Brain pericyte (primary cell): Measurements from ENCODE around the gene IQCK.
"Not testable (repeated sequence)": the region's sequence is repeated elsewhere in the genome, so short reads cannot be mapped to it uniquely, and the experiment has no call there.

Experiments
- DNase-seq: peaks from one replicate; pipeline ENCODE4 v3.0.0-alpha.2; 2012; ENCODE audit warnings: low read depth, low spot score

The IQCK gene

GRCh38 chr16:19757026-19757425 lies 39.0 kb downstream of the IQCK start:
- DNase-seq, result no peak

GRCh38 chr16:19757762-19758595 lies 39.9 kb downstream of the IQCK start:
- DNase-seq, result no peak

GRCh38 chr16:19760356-19761060 lies 42.4 kb downstream of the IQCK start:
- no peak for DNase-seq

- no peak for DNase-seq
Observed at GRCh38 chr16:19765860-19766553, 47.9 kb downstream of the IQCK start.

- no peak for DNase-seq
Observed at GRCh38 chr16:19766554-19766884, 48.4 kb downstream of the IQCK start.

- DNase-seq, result no peak
Observed at GRCh38 chr16:19766988-19767387, 48.9 kb downstream of the IQCK start.

GRCh38 chr16:19767497-19767896 lies 49.4 kb downstream of the IQCK start:
- no peak for DNase-seq

- DNase-seq, result no peak
Observed at GRCh38 chr16:19769239-19769638, 51.2 kb downstream of the IQCK start.

GRCh38 chr16:19771040-19771439 lies 53.0 kb downstream of the IQCK start:
- DNase-seq, result no peak

- DNase-seq, result no peak
Observed at GRCh38 chr16:19771796-19772195, 53.7 kb downstream of the IQCK start.

GRCh38 chr16:19774024-19774423 lies 56.0 kb downstream of the IQCK start:
- no peak for DNase-seq

GRCh38 chr16:19776147-19776546 lies 58.1 kb downstream of the IQCK start:
- DNase-seq, result no peak

GRCh38 chr16:19776565-19776964 lies 58.5 kb downstream of the IQCK start:
- no peak for DNase-seq

GRCh38 chr16:19780321-19780720 lies 62.2 kb downstream of the IQCK start:
- DNase-seq, result no peak

- DNase-seq, result no peak
Observed at GRCh38 chr16:19781226-19781625, 63.2 kb downstream of the IQCK start.

GRCh38 chr16:19783363-19784182 lies 65.5 kb downstream of the IQCK start:
- no peak for DNase-seq

GRCh38 chr16:19784183-19784736 lies 66.2 kb downstream of the IQCK start:
- DNase-seq, result no peak

GRCh38 chr16:19785081-19785480 lies 67.0 kb downstream of the IQCK start:
- no peak for DNase-seq

- no peak for DNase-seq
Observed at GRCh38 chr16:19785512-19786130, 67.5 kb downstream of the IQCK start.

- not testable (repeated sequence) for DNase-seq
Observed at GRCh38 chr16:19801369-19801768, 83.3 kb downstream of the IQCK start.

GRCh38 chr16:19801824-19802223 lies 83.8 kb downstream of the IQCK start:
- not testable (repeated sequence) for DNase-seq
